Aorta (tissue), 5 donors: ENCODE measurements around the gene MSRB3. TPM values are rescaled to one million over a fixed set of nuclear protein-coding genes. Genes with fewer than 3 reads are reported as not detected.

Experiments
- ATAC-seq: fragments of 200-7000 bp; cut with Tn5 transposase; one replicate; pipeline ENCODE4 v1.9.1; 2022; ENCODE audit warnings: moderate library complexity; ENCODE audit not compliant: low FRiP score
- DNase-seq, 2 donors: peaks; one replicate each; pipeline ENCODE4 v3.0.0-alpha.2; 2020
- H3K27ac ChIP-seq, 2 donors: one replicate each; pipeline ENCODE4 v1.5.1; 2013; ENCODE audit warnings: low read length in 2 of 2, mild to moderate bottlenecking in 2 of 2, moderate library complexity in 2 of 2, control low read depth in 1 of 2, inconsistent platforms in 1 of 2, low read depth in 1 of 2
- H3K27me3 ChIP-seq, 2 donors: one replicate each; pipeline ENCODE4 v1.6.1; 2013; ENCODE audit warnings: control low read depth in 1 of 2, low read length in 1 of 2, mild to moderate bottlenecking in 1 of 2, moderate library complexity in 1 of 2; ENCODE audit not compliant: insufficient read depth in 2 of 2, control insufficient read depth in 1 of 2
- H3K36me3 ChIP-seq, 2 donors: one replicate each; pipeline ENCODE4 v1.6.1; 2013; ENCODE audit warnings: control low read depth in 1 of 2, low read length in 1 of 2, mild to moderate bottlenecking in 1 of 2; ENCODE audit not compliant: insufficient read depth in 2 of 2, control insufficient read depth in 1 of 2
- H3K4me1 ChIP-seq, 2 donors: one replicate each; pipeline ENCODE4 v1.6.1; 2013; ENCODE audit warnings: low read length in 2 of 2, control low read depth in 1 of 2, mild to moderate bottlenecking in 1 of 2, moderate library complexity in 1 of 2; ENCODE audit not compliant: insufficient read depth in 2 of 2, control insufficient read depth in 1 of 2
- H3K4me3 ChIP-seq, 2 donors: one replicate each; pipeline ENCODE4 v1.5.1; 2013; ENCODE audit warnings: low read length in 2 of 2, control low read depth in 1 of 2, mild to moderate bottlenecking in 1 of 2
- H3K9me3 ChIP-seq: one replicate; pipeline ENCODE4 v1.6.1; 2013; ENCODE audit warnings: mild to moderate bottlenecking, low read length; ENCODE audit not compliant: control insufficient read depth
- WGBS, 2 donors: extraction: QIAGEN DNeasy Blood & Tissue Kit; methylation state at CpG; one replicate each; pipeline ENCODE4 v1.1.7; 2013; 5-methylcytosine and 5-hydroxymethylcytosine counted together
- intact Hi-C, 2 donors: fragments of 100-400 bp; cut with DNase I; formaldehyde crosslinking; loops; one replicate each; pipeline versions ENCODE4 v1.14.2 to v1.15.0; 2022
- long read RNA-seq, 2 donors: library from polyadenylated mRNA; unstranded; transcript quantifications; one replicate each; pipeline ENCODE4 v2.0.0, GENCODE V29; 2020 to 2021
- polyA plus RNA-seq, 2 donors: library from polyadenylated mRNA; stranded (reverse); fragments of 200-250 nt; gene quantifications; one replicate each; pipeline ENCODE4 v1.2.3, GENCODE V29; 2013
- total RNA-seq, 2 donors: library from RNA; stranded (reverse); fragmentation: NEBNext Ultra II Directional; extraction: Animal tissue kit (Norgen Biotek cat#: 25700); gene quantifications; one replicate each; pipeline ENCODE4 v1.2.1, GENCODE V29; 2021
- donor health status: healthy with polysubstance abuse.
- donor health status: Bipolar disorder and iron deficiency.
- donor health status: DM: no; HTN: no; CAD: no.
- donor health status: DM: no; HTN: no; CAD: no.
- donor health status: DM: yes; HTN: yes; CAD: no.

The MSRB3 gene
- 100 to 1,000 TPM; 198 to 298 TPM for total RNA-seq
- polyA plus RNA-seq: 100 to 1,000 TPM; 119 to 252 TPM
- long read RNA-seq, donor 1, full-length matches to known transcripts: 1,602 of 1,879 reads
- long read RNA-seq, donor 1, partial matches to known transcripts: 55 of 1,879 reads
- long read RNA-seq, donor 1, other reads (novel, unspliced or antisense): 222 of 1,879 reads
- long read RNA-seq, donor 2, full-length matches to known transcripts: 155 of 244 reads
- long read RNA-seq, donor 2, partial matches to known transcripts: 17 of 244 reads
- long read RNA-seq, donor 2, other reads (novel, unspliced or antisense): 72 of 244 reads

GRCh38 chr12:65278576-65279368, at the start of gene MSRB3:
TSS of gene MSRB3 (plus strand) at chr12:65278683. CDS start at chr12:65308580, 29,897 bp downstream.
- Histone ChIP-seq H3K27ac (peak within 1 kb of the TSS; percentile 85 to 99), H3K9me3 (no peaks in the 10 kb centered on the region), H3K27me3 (no peaks in the 10 kb centered on the region), H3K4me1 (no peaks in the 10 kb centered on the region), H3K36me3 (no peaks in the 10 kb centered on the region), H3K4me3 (peak within 1 kb of the TSS; percentile 60 to 90)
- DNase-seq (peak; percentile 88 to 94), ATAC-seq (peak; percentile 96)
- intact Hi-C loops: no loop called here
- 0 to 2% methylated on average over 48 to 85 of the region's 85 CpGs for WGBS, 2 donors

GRCh38 chr12:65229441-65229840, 49.0 kb upstream of the MSRB3 start:
- no peak for DNase-seq

GRCh38 chr12:65232476-65233077, 45.9 kb upstream of the MSRB3 start:
- intact Hi-C loops: loop anchor here (5.0 to 10.0 kb wide), 2 partner anchors 48 to 340 kb away; no protein-coding TSS in a partner anchor

More at GRCh38 chr12:65229441-65229840, 49.0 kb upstream of the MSRB3 start:
- ATAC-seq: no peak
- no peak overlapping the region for H3K27ac ChIP-seq
- H3K9me3 ChIP-seq: no peaks in the 10 kb centered on the region
- H3K4me3 ChIP-seq: no peak overlapping the region
- H3K27me3 ChIP-seq: no peaks in the 10 kb centered on the region
- no peaks in the 10 kb centered on the region for H3K36me3 ChIP-seq
- H3K4me1 ChIP-seq: no peaks in the 10 kb centered on the region
- intact Hi-C loops: no loop called here
- 95 to 96% methylated on average over 1 of the region's 1 CpG for WGBS, 2 donors

GRCh38 chr12:65237153-65237552, 41.3 kb upstream of the MSRB3 start:
- intact Hi-C loops: loop anchor here in 1 of 2 donors (10.0 kb wide), 1 partner anchor 52 kb away; no protein-coding TSS in a partner anchor
- WGBS, 2 donors: 93 to 99% methylated on average over 1 of the region's 1 CpG

More at GRCh38 chr12:65232476-65233077, 45.9 kb upstream of the MSRB3 start:
- no peak overlapping the region for H3K4me3 ChIP-seq
- no peaks in the 10 kb centered on the region for H3K27me3 ChIP-seq
- 11 to 14% methylated on average over 3 of the region's 3 CpGs for whole genome bisulfite sequencing, 2 donors
- ATAC-seq: no peak
- no peak for DNase-seq
- no peaks in the 10 kb centered on the region for H3K36me3 ChIP-seq
- no peaks in the 10 kb centered on the region for H3K9me3 ChIP-seq
- no peaks in the 10 kb centered on the region for H3K4me1 ChIP-seq
- H3K27ac ChIP-seq: no peak overlapping the region

GRCh38 chr12:65238609-65239008, 39.9 kb upstream of the MSRB3 start:
- H3K9me3 ChIP-seq: no peaks in the 10 kb centered on the region
- H3K27ac ChIP-seq: no peak overlapping the region
- no peak for DNase-seq
- no peaks in the 10 kb centered on the region for H3K27me3 ChIP-seq
- no peaks in the 10 kb centered on the region for H3K4me1 ChIP-seq
- no peak overlapping the region for H3K4me3 ChIP-seq
- H3K36me3 ChIP-seq: no peaks in the 10 kb centered on the region
- intact Hi-C loops: loop anchor here in 1 of 2 donors (10.0 kb wide), 1 partner anchor 54 kb away; no protein-coding TSS in a partner anchor
- WGBS, 2 donors: 56 to 60% methylated on average over 3 of the region's 3 CpGs
- ATAC-seq: no peak

More at GRCh38 chr12:65237153-65237552, 41.3 kb upstream of the MSRB3 start:
- no peak overlapping the region for H3K4me3 ChIP-seq
- no peaks in the 10 kb centered on the region for H3K27me3 ChIP-seq
- ATAC-seq: no peak
- DNase-seq: no peak
- no peaks in the 10 kb centered on the region for H3K4me1 ChIP-seq
- H3K27ac ChIP-seq: no peak overlapping the region
- no peaks in the 10 kb centered on the region for H3K36me3 ChIP-seq
- no peaks in the 10 kb centered on the region for H3K9me3 ChIP-seq

GRCh38 chr12:65248656-65249633, 29.5 kb upstream of the MSRB3 start:
- DNase-seq (no peak), ATAC-seq (no peak)
- intact Hi-C loops: no loop called here
- Histone ChIP-seq H3K27me3 (no peaks in the 10 kb centered on the region), H3K4me3 (no peak overlapping the region), H3K36me3 (no peaks in the 10 kb centered on the region), H3K27ac (no peak overlapping the region), H3K4me1 (peaks cover 0 to 1% of the 10 kb centered on the region in 2 donors), H3K9me3 (no peaks in the 10 kb centered on the region)
- 96 to 97% methylated on average over 2 of the region's 2 CpGs for WGBS, 2 donors

- Histone ChIP-seq H3K4me3 (no peak overlapping the region), H3K27me3 (no peaks in the 10 kb centered on the region), H3K36me3 (no peaks in the 10 kb centered on the region), H3K9me3 (no peaks in the 10 kb centered on the region), H3K4me1 (peaks cover 0 to 1% of the 10 kb centered on the region in 2 donors), H3K27ac (no peak overlapping the region)
- intact Hi-C loops: no loop called here
- 56 to 78% methylated on average over 1 of the region's 1 CpG for WGBS, 2 donors
- no peak for ATAC-seq
- DNase-seq: no peak
Observed at GRCh38 chr12:65252515-65252914, 26.0 kb upstream of the MSRB3 start.

- DNase-seq: no peak
- Histone ChIP-seq H3K4me1 (no peaks in the 10 kb centered on the region), H3K27ac (no peak overlapping the region), H3K27me3 (no peaks in the 10 kb centered on the region), H3K36me3 (no peaks in the 10 kb centered on the region), H3K9me3 (no peaks in the 10 kb centered on the region), H3K4me3 (no peak overlapping the region)
- no peak for ATAC-seq
- intact Hi-C loops: no loop called here
Observed at GRCh38 chr12:65257986-65258385, 20.5 kb upstream of the MSRB3 start.
